Brain microvascular endothelial cell (primary cell): ENCODE data around the gene ACOXL.

Experiments
- DNase-seq: peaks from one replicate; pipeline ENCODE4 v3.0.0-alpha.2; 2020
- H3K27ac ChIP-seq: fragments of 250-450 bp; sonication (Bioruptor Pico); 2 replicates; pipeline ENCODE4 v1.5.1; 2020; ENCODE audit warnings: mild to moderate bottlenecking, moderate library complexity
- H3K27me3 ChIP-seq: fragments of 250-450 bp; sonication (Bioruptor Pico); replicated peaks from 2 replicates; pipeline ENCODE4 v1.5.1; 2020; ENCODE audit warnings: mild to moderate bottlenecking
- H3K36me3 ChIP-seq: fragments of 250-450 bp; sonication (Bioruptor Pico); replicated peaks from 2 replicates; pipeline ENCODE4 v1.5.1; 2020; ENCODE audit warnings: mild to moderate bottlenecking
- H3K4me3 ChIP-seq: 2 replicates; pipeline ENCODE4 v1.5.1; 2011; ENCODE audit warnings: low read depth, mild to moderate bottlenecking, control low read depth, low read length, moderate library complexity
- in situ Hi-C: cut with HindIII; loops from 2 replicates; pipeline ENCODE4 v1.10.0; 2017; ENCODE audit warnings: low sequenced_read_pairs, low pct_ligation_motif_present
- TF ChIP-seq, protein P1 (sequence below): IDR thresholded peaks from 2 replicates; pipeline ENCODE4 v1.5.1; 2011; ENCODE audit warnings: low read depth, mild to moderate bottlenecking, moderate library complexity, low read length, control low read depth, inconsistent platforms; ENCODE audit errors: missing control alignments

The ACOXL gene

DNA sequence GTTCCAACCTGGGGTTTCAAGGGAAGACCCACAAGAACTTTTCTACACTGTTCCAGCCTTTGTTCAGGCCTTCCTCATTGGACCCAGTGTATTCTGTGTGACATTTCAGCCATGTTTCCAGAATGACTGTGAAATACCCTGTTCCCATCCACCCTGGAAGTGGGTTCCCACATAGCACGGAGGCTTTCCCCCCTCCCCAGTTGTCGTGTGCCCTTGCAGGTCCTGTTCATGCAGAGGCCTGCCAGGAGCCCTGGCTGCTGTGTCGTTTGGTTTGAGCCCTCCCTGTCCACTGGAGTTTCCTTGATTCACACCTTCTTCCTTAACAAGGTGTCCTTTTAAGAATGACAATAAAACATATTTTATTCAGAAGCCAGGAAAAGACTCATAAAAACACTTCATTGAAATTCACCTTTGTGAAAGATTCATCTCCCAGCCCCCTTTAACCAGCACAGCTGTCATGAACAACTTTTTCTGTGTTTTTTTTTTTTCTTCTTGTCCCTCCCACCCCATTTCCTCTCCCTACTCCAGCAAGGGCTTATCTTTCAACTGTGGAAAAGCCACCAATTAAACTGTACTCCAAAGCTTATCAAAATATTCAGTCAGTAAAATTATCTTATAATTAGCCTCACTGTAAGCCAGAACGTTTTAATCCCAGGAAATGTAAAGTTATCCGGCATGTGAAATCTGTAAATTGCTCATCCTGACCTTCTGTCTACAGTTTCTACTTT lies 106.4 kb downstream of the ACOXL start:
- in situ Hi-C loops, result no loop called here
- H3K27ac ChIP-seq, result no peak overlapping the region
- DNase-seq, result no peak
- no peaks in the 10 kb centered on the region for H3K36me3 ChIP-seq
- H3K4me3 ChIP-seq, result no peak overlapping the region
- TF ChIP-seq, protein P1, sequence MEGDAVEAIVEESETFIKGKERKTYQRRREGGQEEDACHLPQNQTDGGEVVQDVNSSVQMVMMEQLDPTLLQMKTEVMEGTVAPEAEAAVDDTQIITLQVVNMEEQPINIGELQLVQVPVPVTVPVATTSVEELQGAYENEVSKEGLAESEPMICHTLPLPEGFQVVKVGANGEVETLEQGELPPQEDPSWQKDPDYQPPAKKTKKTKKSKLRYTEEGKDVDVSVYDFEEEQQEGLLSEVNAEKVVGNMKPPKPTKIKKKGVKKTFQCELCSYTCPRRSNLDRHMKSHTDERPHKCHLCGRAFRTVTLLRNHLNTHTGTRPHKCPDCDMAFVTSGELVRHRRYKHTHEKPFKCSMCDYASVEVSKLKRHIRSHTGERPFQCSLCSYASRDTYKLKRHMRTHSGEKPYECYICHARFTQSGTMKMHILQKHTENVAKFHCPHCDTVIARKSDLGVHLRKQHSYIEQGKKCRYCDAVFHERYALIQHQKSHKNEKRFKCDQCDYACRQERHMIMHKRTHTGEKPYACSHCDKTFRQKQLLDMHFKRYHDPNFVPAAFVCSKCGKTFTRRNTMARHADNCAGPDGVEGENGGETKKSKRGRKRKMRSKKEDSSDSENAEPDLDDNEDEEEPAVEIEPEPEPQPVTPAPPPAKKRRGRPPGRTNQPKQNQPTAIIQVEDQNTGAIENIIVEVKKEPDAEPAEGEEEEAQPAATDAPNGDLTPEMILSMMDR, result no peak
- H3K27me3 ChIP-seq, result peaks cover 21% of the 10 kb centered on the region

- Histone ChIP-seq H3K27me3 (peaks cover 12% of the 10 kb centered on the region), H3K36me3 (no peaks in the 10 kb centered on the region), H3K4me3 (no peak overlapping the region), H3K27ac (no peak overlapping the region)
- no peak for DNase-seq
- in situ Hi-C loops, result no loop called here
- TF ChIP-seq, protein P1, result no peak
Measured at GRCh38 chr2:110840508-110840907, 108.1 kb downstream of the ACOXL start.

DNA sequence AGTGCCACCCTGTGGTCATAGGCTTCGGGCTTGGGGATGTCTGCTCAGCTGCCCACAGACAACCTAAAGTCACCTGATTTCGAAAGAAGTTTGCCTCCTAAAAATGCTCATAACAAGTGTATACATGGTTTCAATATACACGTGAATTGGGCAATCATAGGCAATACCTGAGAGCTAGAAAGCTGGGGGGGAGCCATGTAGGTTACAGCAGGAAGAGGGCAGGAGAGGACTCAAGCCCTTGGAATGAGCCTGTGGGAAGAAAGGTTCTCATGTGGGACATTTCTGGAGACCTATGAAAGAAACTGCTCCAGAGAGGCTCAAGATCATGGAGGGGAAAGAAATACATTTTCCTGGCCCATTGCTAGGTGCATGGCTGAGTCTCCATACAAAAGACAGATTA lies 109.7 kb downstream of the ACOXL start:
- in situ Hi-C loops, result no loop called here
- Histone ChIP-seq H3K36me3 (no peaks in the 10 kb centered on the region), H3K4me3 (no peak overlapping the region), H3K27me3 (peaks cover 12% of the 10 kb centered on the region), H3K27ac (no peak overlapping the region)
- TF ChIP-seq, protein P1, result no peak
- DNase-seq, result no peak

GRCh38 chr2:110843496-110843895 lies 111.1 kb downstream of the ACOXL start:
- TF ChIP-seq, protein P1, result no peak
- H3K4me3 ChIP-seq, result no peak overlapping the region
- in situ Hi-C loops, result no loop called here
- H3K27me3 ChIP-seq, result peaks cover 17% of the 10 kb centered on the region
- H3K36me3 ChIP-seq, result no peaks in the 10 kb centered on the region
- DNase-seq, result no peak
- H3K27ac ChIP-seq, result no peak overlapping the region

DNA sequence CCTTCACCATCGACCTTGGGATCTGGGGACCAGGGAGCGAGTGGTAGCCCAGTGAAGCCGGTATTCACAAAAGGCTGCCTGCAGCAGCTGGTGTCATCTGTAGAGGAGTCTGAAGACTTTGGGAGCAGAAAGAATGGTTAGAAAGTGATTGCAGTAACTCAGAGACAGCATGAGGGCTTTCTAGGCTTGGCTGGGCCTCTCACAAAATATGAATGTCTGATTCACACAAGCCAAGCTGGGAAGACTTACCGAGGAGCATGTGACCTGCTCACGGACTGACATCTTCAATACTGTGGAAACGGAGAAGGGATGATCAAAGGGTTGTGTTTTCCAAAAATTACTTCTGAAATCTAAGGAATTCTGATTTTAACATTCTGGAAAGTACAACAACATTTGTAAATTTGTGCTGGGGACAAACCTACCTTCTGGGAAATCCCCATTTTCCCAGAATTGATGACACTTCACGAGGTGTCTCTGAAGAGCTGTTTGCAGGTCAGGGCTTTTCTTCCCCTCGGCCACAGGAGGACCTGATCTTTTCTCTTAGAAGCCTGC lies 111.7 kb downstream of the ACOXL start:
- Histone ChIP-seq H3K36me3 (no peaks in the 10 kb centered on the region), H3K4me3 (no peak overlapping the region), H3K27ac (no peak overlapping the region), H3K27me3 (peaks cover 22% of the 10 kb centered on the region)
- in situ Hi-C loops, result no loop called here
- TF ChIP-seq, protein P1, result no peak
- DNase-seq, result no peak

GRCh38 chr2:110847651-110848050 lies 115.3 kb downstream of the ACOXL start:
- in situ Hi-C loops, result no loop called here
- Histone ChIP-seq H3K27me3 (peaks cover 16% of the 10 kb centered on the region), H3K4me3 (no peak overlapping the region), H3K36me3 (no peaks in the 10 kb centered on the region), H3K27ac (no peak overlapping the region)
- DNase-seq, result no peak
- TF ChIP-seq, protein P1, result no peak
